WI38 (cell line): Measurements from ENCODE around the gene GNA14.
"Not testable (repeated sequence)": the region's sequence is repeated elsewhere in the genome, so short reads cannot be mapped to it uniquely, and the experiment has no call there.

ENCODE experiments used
- H3K4me3 ChIP-seq: 2 replicates; pipeline ENCODE4 v1.5.1; 2011; ENCODE audit warnings: low read depth, mild to moderate bottlenecking, control low read depth, low read length
- TF ChIP-seq, protein P1 (sequence below): IDR thresholded peaks from 2 replicates; pipeline ENCODE4 v1.5.1; 2012; ENCODE audit warnings: low read depth, mild to moderate bottlenecking, control low read depth, low read length

GNA14 gene

DNA sequence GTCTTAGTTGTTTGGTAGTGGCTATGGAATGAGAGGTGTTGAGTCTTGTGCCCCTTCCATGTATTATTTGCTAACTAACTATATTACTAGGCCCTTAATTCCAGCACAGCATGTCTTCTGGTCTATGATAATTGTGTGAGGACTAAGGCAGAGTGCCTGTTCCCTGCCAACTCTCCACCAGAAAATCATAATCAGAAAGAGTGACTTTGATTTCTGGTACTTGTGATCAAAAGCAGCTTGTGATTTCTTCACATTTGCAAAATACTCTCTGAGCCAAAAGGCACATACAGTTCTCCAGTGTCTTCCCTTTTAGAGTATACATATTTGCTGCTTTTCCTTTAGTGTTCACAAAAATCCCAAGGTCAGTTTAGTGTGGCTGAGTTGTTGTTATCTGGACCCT is 229.9 kb downstream of the GNA14 start:
- H3K4me3 ChIP-seq, result no peak overlapping the region
- TF ChIP-seq, protein P1, sequence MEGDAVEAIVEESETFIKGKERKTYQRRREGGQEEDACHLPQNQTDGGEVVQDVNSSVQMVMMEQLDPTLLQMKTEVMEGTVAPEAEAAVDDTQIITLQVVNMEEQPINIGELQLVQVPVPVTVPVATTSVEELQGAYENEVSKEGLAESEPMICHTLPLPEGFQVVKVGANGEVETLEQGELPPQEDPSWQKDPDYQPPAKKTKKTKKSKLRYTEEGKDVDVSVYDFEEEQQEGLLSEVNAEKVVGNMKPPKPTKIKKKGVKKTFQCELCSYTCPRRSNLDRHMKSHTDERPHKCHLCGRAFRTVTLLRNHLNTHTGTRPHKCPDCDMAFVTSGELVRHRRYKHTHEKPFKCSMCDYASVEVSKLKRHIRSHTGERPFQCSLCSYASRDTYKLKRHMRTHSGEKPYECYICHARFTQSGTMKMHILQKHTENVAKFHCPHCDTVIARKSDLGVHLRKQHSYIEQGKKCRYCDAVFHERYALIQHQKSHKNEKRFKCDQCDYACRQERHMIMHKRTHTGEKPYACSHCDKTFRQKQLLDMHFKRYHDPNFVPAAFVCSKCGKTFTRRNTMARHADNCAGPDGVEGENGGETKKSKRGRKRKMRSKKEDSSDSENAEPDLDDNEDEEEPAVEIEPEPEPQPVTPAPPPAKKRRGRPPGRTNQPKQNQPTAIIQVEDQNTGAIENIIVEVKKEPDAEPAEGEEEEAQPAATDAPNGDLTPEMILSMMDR, result no peak

DNA sequence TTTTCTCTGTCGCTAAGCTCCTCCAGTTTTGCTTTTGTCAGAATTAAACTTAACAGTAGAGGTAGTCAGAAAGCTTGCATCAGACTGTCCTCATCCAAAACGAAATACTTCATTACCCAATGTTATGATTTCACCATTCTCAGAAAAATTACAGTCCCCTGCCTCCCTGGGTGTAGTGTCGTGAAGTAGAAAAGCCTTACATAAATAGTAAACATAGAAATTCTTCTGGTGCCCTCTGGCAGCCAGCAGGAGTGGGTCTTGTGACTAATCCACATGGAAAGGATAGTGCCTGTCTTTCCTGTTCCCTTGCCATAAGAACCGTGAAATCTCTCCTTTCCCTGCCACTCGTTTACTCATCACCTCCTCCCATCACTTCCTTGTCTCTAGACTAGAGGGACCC is 230.6 kb downstream of the GNA14 start:
- TF ChIP-seq, protein P1, result no peak
- H3K4me3 ChIP-seq, result no peak overlapping the region

DNA sequence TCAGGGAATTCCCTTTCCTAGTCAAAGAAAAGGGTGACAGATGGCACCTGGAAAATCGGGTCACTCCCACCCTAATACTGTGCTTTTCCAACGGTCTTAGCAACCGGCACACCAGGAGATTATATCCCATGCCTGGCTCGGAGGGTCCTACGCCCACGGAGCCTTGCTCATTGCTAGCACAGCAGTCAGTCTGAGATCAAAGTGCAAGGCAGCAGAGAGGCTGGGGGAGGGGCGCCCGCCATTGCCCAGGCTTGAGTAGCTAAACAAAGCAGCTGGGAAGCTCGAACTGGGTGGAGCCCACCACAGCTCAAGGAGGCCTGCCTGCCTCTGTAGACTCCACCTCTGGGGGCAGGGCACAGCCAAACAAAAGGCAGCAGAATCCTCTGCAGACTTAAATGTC is 239.6 kb downstream of the GNA14 start:
- H3K4me3 ChIP-seq, result not testable (repeated sequence)

DNA sequence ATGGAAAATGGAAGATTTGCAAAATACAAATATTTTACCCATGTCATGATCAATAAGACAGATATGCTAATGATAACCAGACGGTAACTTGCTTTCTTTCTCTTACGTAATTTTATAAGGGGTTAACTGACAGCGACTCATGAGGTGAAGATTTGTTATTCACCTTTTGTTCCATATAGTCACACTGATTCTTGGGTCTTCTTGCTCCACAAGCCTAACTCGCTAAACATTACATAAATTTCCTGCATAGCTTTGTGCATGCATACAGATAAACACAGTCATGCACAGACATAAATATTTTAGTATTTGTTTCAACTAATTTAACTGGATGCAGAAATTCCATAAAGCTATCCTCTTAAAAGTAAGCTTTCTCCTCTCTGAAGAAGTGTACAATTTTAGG is 244.9 kb downstream of the GNA14 start:
- TF ChIP-seq, protein P1, result no peak
- no peak overlapping the region for H3K4me3 ChIP-seq

DNA sequence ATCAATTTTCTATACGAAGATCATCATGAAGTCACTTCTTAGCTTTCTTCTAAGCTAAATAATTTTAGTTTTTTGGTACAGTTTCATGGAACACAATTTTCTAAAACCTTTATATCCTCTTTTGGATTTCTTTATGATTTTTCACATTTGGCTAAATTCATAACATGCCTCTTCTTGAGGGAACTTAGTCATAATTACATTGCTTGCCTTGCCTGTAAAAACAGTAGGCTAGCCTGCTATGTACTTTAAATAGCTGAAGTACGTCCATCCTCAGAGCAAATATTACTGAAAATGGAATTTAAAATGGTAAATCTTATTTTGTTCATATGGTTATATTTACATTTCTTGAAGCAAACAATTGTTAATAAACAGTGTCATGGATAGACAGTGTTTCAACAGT is 245.8 kb downstream of the GNA14 start:
- TF ChIP-seq, protein P1, result no peak
- H3K4me3 ChIP-seq, result no peak overlapping the region

DNA sequence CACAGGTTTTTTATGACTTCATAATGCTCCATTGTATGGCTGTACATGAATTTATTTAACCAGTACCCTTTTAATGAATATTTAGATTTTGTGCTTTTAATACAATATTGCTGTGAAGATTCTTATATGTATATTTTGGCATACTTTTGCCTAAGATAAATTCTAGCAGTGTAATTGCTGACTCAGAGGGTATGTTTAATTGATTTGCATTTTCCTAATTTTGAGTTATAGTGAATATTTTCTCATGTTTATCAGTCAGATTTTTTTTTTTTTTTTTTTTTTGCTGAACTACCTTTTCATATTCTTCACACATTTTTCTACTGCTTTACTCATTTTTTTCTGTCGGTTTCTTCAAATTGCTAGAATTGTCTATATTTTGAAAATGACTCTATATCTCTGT is 248.2 kb downstream of the GNA14 start:
- H3K4me3 ChIP-seq, result no peak overlapping the region
- TF ChIP-seq, protein P1, result no peak

DNA sequence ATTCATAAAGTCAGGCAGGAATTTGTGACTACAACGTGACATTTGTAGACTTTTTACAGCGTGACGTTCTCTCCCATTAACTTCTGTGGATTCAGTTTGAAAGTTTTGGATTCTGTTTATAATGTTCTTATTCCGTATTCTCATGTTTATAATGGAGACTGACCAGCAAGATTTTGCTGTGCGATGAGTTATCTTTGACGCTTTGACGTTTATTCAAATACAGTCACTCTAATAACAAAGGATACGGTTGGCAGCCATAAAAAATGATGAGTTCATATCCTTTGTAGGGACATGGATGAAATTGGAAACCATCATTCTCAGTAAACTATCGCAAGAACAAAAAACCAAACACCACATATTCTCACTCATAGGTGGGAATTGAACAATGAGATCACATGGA is 249.5 kb downstream of the GNA14 start:
- not testable (repeated sequence) for H3K4me3 ChIP-seq

DNA sequence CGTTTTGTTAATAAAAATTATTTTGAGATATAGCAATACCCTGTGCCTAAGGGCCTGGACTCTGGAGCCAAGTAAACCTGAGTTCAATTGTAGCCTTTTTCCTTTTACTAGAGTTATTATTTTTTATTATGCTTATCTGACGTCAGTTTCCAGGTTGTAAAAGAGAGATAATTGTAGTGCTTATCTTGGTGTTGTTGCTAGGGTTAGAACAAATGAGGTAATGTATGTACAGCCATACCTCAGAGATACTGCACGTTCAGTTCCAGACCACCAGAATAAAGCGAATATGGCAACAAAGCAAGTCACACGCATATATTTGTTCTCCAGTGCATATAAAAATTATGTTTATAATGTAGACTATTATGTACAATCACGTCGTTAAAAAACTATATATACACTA is 255.8 kb downstream of the GNA14 start:
- H3K4me3 ChIP-seq, result no peak overlapping the region
- TF ChIP-seq, protein P1, result no peak

DNA sequence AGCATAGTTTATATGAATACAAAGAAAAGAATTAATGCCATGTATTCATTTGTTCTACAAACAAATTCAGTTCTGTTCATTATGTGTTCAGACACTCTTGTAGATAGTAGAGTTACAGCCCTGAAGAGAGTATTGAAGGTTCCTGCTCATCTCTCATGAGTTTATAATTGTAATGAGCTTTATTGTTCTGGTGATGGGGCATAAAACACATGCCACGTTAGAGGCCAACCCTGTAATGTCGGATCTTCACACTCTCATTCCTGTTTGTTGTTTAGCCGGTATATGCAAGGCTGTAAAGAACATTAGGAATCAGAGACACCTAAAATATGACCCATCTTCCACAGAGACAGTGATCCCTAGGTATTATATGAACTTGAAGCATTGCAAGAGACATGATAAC is 256.3 kb downstream of the GNA14 start:
- TF ChIP-seq, protein P1, result no peak

More for the DNA sequence above, 256.3 kb downstream of the GNA14 start:
- no peak overlapping the region for H3K4me3 ChIP-seq
